ENCODE results near the gene GOLGA6L7.

Gene GOLGA6L7

GRCh38 chr15:28889346-28889745 lies 40.9 kb upstream of the GOLGA6L7 start:
- H3K4me2 ChIP-seq (ENCODE audit: low read length): no peak overlapping the region
- no peak for DNase-seq
- no peak overlapping the region for H2AK5ac ChIP-seq (ENCODE audit: low read length)
- H2BK120ac ChIP-seq (ENCODE audit: low read depth, low read length): no peak overlapping the region
- no peaks in the 10 kb centered on the region for H3K79me2 ChIP-seq (ENCODE audit: control insufficient read depth, insufficient read depth, low read length)
- H3K18ac ChIP-seq (ENCODE audit: low read length): no peak overlapping the region
- H3K23ac ChIP-seq (ENCODE audit: low read length): no peak overlapping the region
- H3K27ac ChIP-seq (ENCODE audit: low read depth, low read length): no peak overlapping the region
- H3K9ac ChIP-seq (ENCODE audit: low read length): no peak overlapping the region
- H3K36me3 ChIP-seq (ENCODE audit: control insufficient read depth, insufficient read depth, low read length): no peaks in the 10 kb centered on the region
- no peaks in the 10 kb centered on the region for H3K79me1 ChIP-seq (ENCODE audit: low read length)
- no peak overlapping the region for H3K4me3 ChIP-seq (ENCODE audit: low read length)
- no peak overlapping the region for H4K5ac ChIP-seq (ENCODE audit: low read length)
- H3K4me1 ChIP-seq (ENCODE audit: control insufficient read depth, low read depth, low read length): no peaks in the 10 kb centered on the region
- no peak overlapping the region for H3K4ac ChIP-seq (ENCODE audit: low read depth, low read length)
- WGBS (ENCODE audit: extremely low coverage, insufficient coverage, low lambda C conversion rate): no CpG with 5 or more reads among the region's 3 CpGs
- peaks cover 3% of the 10 kb centered on the region for H3K27me3 ChIP-seq (ENCODE audit: insufficient read depth, low read length, poor library complexity)
- H2BK5ac ChIP-seq (ENCODE audit: low read length): no peak overlapping the region
- H4K8ac ChIP-seq (ENCODE audit: low read depth, low read length): no peak overlapping the region
- H2BK15ac ChIP-seq (replicated peaks; ENCODE audit: low read depth): no peak overlapping the region
- no peak overlapping the region for H3K56ac ChIP-seq (ENCODE audit: low read length)

GRCh38 chr15:28888900-28889299 lies 40.5 kb upstream of the GOLGA6L7 start:
- H3K4me2 ChIP-seq (ENCODE audit: low read length): no peak overlapping the region
- no CpG with 5 or more reads among the region's 10 CpGs for WGBS (ENCODE audit: extremely low coverage, insufficient coverage, low lambda C conversion rate)
- H3K27me3 ChIP-seq (ENCODE audit: insufficient read depth, low read length, poor library complexity): peaks cover 3% of the 10 kb centered on the region
- DNase-seq: no peak
- no peak overlapping the region for H3K18ac ChIP-seq (ENCODE audit: low read length)
- H3K4me1 ChIP-seq (ENCODE audit: control insufficient read depth, low read depth, low read length): no peaks in the 10 kb centered on the region
- no peak overlapping the region for H4K8ac ChIP-seq (ENCODE audit: low read depth, low read length)
- H3K9ac ChIP-seq (ENCODE audit: low read length): no peak overlapping the region
- no peak overlapping the region for H2BK5ac ChIP-seq (ENCODE audit: low read length)
- no peak overlapping the region for H2BK120ac ChIP-seq (ENCODE audit: low read depth, low read length)
- H3K4ac ChIP-seq (ENCODE audit: low read depth, low read length): no peak overlapping the region
- H3K56ac ChIP-seq (ENCODE audit: low read length): no peak overlapping the region
- H4K5ac ChIP-seq (ENCODE audit: low read length): no peak overlapping the region
- H3K23ac ChIP-seq (ENCODE audit: low read length): no peak overlapping the region
- no peaks in the 10 kb centered on the region for H3K79me1 ChIP-seq (ENCODE audit: low read length)
- H3K27ac ChIP-seq (ENCODE audit: low read depth, low read length): no peak overlapping the region
- no peak overlapping the region for H3K4me3 ChIP-seq (ENCODE audit: low read length)
- no peak overlapping the region for H2BK15ac ChIP-seq (replicated peaks; ENCODE audit: low read depth)
- H3K36me3 ChIP-seq (ENCODE audit: control insufficient read depth, insufficient read depth, low read length): no peaks in the 10 kb centered on the region
- H3K79me2 ChIP-seq (ENCODE audit: control insufficient read depth, insufficient read depth, low read length): no peaks in the 10 kb centered on the region
- H2AK5ac ChIP-seq (ENCODE audit: low read length): no peak overlapping the region

GRCh38 chr15:28888302-28888894 lies 40.0 kb upstream of the GOLGA6L7 start:
- Histone ChIP-seq H3K23ac (ENCODE audit: low read length) (no peak overlapping the region), H3K4ac (ENCODE audit: low read depth, low read length) (no peak overlapping the region), H3K27ac (ENCODE audit: low read depth, low read length) (no peak overlapping the region), H3K56ac (ENCODE audit: low read length) (no peak overlapping the region), H3K9ac (ENCODE audit: low read length) (no peak overlapping the region), H2BK15ac (replicated peaks; ENCODE audit: low read depth) (no peak overlapping the region), H3K4me3 (ENCODE audit: low read length) (no peak overlapping the region), H2BK120ac (ENCODE audit: low read depth, low read length) (no peak overlapping the region), H3K18ac (ENCODE audit: low read length) (no peak overlapping the region), H3K27me3 (ENCODE audit: insufficient read depth, low read length, poor library complexity) (peaks cover 3% of the 10 kb centered on the region), H3K36me3 (ENCODE audit: control insufficient read depth, insufficient read depth, low read length) (no peaks in the 10 kb centered on the region), H2AK5ac (ENCODE audit: low read length) (no peak overlapping the region), H3K4me2 (ENCODE audit: low read length) (no peak overlapping the region), H2BK5ac (ENCODE audit: low read length) (no peak overlapping the region), H3K79me1 (ENCODE audit: low read length) (no peaks in the 10 kb centered on the region), H3K79me2 (ENCODE audit: control insufficient read depth, insufficient read depth, low read length) (no peaks in the 10 kb centered on the region), H3K4me1 (ENCODE audit: control insufficient read depth, low read depth, low read length) (no peaks in the 10 kb centered on the region), H4K5ac (ENCODE audit: low read length) (no peak overlapping the region), H4K8ac (ENCODE audit: low read depth, low read length) (no peak overlapping the region)
- no CpG with 5 or more reads among the region's 18 CpGs for whole genome bisulfite sequencing (ENCODE audit: extremely low coverage, insufficient coverage, low lambda C conversion rate)
- DNase-seq: no peak

- Histone ChIP-seq H3K79me1 (ENCODE audit: low read length) (no peaks in the 10 kb centered on the region), H2BK120ac (ENCODE audit: low read depth, low read length) (no peak overlapping the region), H3K27me3 (ENCODE audit: insufficient read depth, low read length, poor library complexity) (peaks cover 3% of the 10 kb centered on the region), H3K27ac (ENCODE audit: low read depth, low read length) (no peak overlapping the region), H3K36me3 (ENCODE audit: control insufficient read depth, insufficient read depth, low read length) (no peaks in the 10 kb centered on the region), H3K4me2 (ENCODE audit: low read length) (no peak overlapping the region), H2BK5ac (ENCODE audit: low read length) (no peak overlapping the region), H3K4me3 (ENCODE audit: low read length) (no peak overlapping the region), H3K4ac (ENCODE audit: low read depth, low read length) (no peak overlapping the region), H2BK15ac (replicated peaks; ENCODE audit: low read depth) (no peak overlapping the region), H3K79me2 (ENCODE audit: control insufficient read depth, insufficient read depth, low read length) (no peaks in the 10 kb centered on the region), H2AK5ac (ENCODE audit: low read length) (no peak overlapping the region), H3K9ac (ENCODE audit: low read length) (no peak overlapping the region), H3K4me1 (ENCODE audit: control insufficient read depth, low read depth, low read length) (no peaks in the 10 kb centered on the region), H4K8ac (ENCODE audit: low read depth, low read length) (no peak overlapping the region), H4K5ac (ENCODE audit: low read length) (no peak overlapping the region), H3K56ac (ENCODE audit: low read length) (no peak overlapping the region), H3K18ac (ENCODE audit: low read length) (no peak overlapping the region), H3K23ac (ENCODE audit: low read length) (no peak overlapping the region)
- no CpG with 5 or more reads among the region's 17 CpGs for WGBS (ENCODE audit: extremely low coverage, insufficient coverage, low lambda C conversion rate)
- DNase-seq: no peak
Measured at GRCh38 chr15:28887339-28888174, 39.1 kb upstream of the GOLGA6L7 start.

- Histone ChIP-seq H3K56ac (ENCODE audit: low read length) (peak overlapping the region; percentile 82), H3K23ac (ENCODE audit: low read length) (no peak overlapping the region), H3K27me3 (ENCODE audit: insufficient read depth, low read length, poor library complexity) (peaks cover 3% of the 10 kb centered on the region), H2BK5ac (ENCODE audit: low read length) (no peak overlapping the region), H2BK120ac (ENCODE audit: low read depth, low read length) (no peak overlapping the region), H3K4ac (ENCODE audit: low read depth, low read length) (peak overlapping the region; percentile 88), H3K4me3 (ENCODE audit: low read length) (no peak overlapping the region), H3K9ac (ENCODE audit: low read length) (peak overlapping the region; percentile 69), H3K79me1 (ENCODE audit: low read length) (no peaks in the 10 kb centered on the region), H3K4me1 (ENCODE audit: control insufficient read depth, low read depth, low read length) (no peaks in the 10 kb centered on the region), H3K27ac (ENCODE audit: low read depth, low read length) (no peak overlapping the region), H3K79me2 (ENCODE audit: control insufficient read depth, insufficient read depth, low read length) (no peaks in the 10 kb centered on the region), H3K4me2 (ENCODE audit: low read length) (peak overlapping the region; percentile 71), H4K8ac (ENCODE audit: low read depth, low read length) (no peak overlapping the region), H2AK5ac (ENCODE audit: low read length) (no peak overlapping the region), H2BK15ac (replicated peaks; ENCODE audit: low read depth) (no peak overlapping the region), H3K18ac (ENCODE audit: low read length) (peak overlapping the region; percentile 91), H3K36me3 (ENCODE audit: control insufficient read depth, insufficient read depth, low read length) (no peaks in the 10 kb centered on the region), H4K5ac (ENCODE audit: low read length) (no peak overlapping the region)
- no peak for DNase-seq
- no CpG with 5 or more reads among the region's 61 CpGs for WGBS (ENCODE audit: extremely low coverage, insufficient coverage, low lambda C conversion rate)
Measured at GRCh38 chr15:28886431-28887338, 38.2 kb upstream of the GOLGA6L7 start.
